ENCODE results near the gene TTC27.

DNA sequence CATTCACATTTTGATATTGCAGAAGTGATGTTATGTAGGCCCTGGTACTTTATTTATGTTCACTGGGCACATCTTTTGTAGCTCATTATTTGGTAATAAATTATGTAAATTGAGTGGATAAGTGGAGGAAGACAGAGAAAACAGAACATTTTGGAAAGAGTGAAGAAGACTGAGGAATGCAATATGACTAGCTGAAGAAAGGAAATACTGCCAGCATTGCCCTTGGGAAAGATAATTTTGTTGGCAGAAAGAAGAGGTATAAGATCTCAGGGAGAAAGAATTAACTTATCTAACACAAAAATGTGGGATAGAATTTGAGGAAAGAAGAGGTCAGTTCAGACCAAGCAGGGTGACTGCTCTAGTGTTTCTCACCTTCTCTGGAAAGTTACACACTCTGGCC lies 118.8 kb downstream of the TTC27 start:
- TF ChIP-seq, protein P1, sequence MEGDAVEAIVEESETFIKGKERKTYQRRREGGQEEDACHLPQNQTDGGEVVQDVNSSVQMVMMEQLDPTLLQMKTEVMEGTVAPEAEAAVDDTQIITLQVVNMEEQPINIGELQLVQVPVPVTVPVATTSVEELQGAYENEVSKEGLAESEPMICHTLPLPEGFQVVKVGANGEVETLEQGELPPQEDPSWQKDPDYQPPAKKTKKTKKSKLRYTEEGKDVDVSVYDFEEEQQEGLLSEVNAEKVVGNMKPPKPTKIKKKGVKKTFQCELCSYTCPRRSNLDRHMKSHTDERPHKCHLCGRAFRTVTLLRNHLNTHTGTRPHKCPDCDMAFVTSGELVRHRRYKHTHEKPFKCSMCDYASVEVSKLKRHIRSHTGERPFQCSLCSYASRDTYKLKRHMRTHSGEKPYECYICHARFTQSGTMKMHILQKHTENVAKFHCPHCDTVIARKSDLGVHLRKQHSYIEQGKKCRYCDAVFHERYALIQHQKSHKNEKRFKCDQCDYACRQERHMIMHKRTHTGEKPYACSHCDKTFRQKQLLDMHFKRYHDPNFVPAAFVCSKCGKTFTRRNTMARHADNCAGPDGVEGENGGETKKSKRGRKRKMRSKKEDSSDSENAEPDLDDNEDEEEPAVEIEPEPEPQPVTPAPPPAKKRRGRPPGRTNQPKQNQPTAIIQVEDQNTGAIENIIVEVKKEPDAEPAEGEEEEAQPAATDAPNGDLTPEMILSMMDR (IDR thresholded peaks at IDR 0.05) = no peak
- no peak for TF ChIP-seq POLR2A (IDR thresholded peaks at IDR 0.05)
